CD4-positive, alpha-beta T cell (primary cell): ENCODE data around the gene MCF2L2. TPM values are rescaled to one million over a fixed set of nuclear protein-coding genes. Genes with fewer than 3 reads are reported as not detected.

Experiments
- ATAC-seq: fragments of 200-7000 bp; cut with Tn5 transposase; one replicate; pipeline ENCODE4 v1.10.0; 2022; ENCODE audit warnings: mild to moderate bottlenecking; ENCODE audit not compliant: poor library complexity
- CTCF ChIA-PET: fragments of 350-600 bp; sonication (Branson Sonifier 250); formaldehyde crosslinking; loops from one replicate; lab custom pipeline; 2021; ENCODE audit warnings: antibody characterized with exemption, inconsistent platforms; lab: Charles Lee
- POLR2A ChIA-PET: fragments of 350-600 bp; sonication (Branson Sonifier 250); formaldehyde crosslinking; loops from one replicate; lab custom pipeline; 2021; ENCODE audit warnings: antibody characterized with exemption, inconsistent platforms; lab: Charles Lee
- DNase-seq, 14 experiments: peaks; one replicate each; pipeline ENCODE4 v3.0.0-alpha.2; 2013 to 2020; ENCODE audit warnings: mixed read lengths in 2 of 14
- H3K27ac ChIP-seq, 2 donors: one replicate each; pipeline versions ENCODE4 v1.5.1 to v1.7.0; 2013; ENCODE audit warnings: low read length in 2 of 2, low read depth in 1 of 2, mild to moderate bottlenecking in 1 of 2
- H3K27me3 ChIP-seq, 2 experiments: 1 replicate in 1 of 2; 2 replicates in 1 of 2; pipeline versions ENCODE4 v1.6.1 to v1.7.0; 2013; ENCODE audit warnings: low read length in 2 of 2, control low read depth in 1 of 2, mild to moderate bottlenecking in 1 of 2, moderate library complexity in 1 of 2; ENCODE audit not compliant: insufficient read depth in 2 of 2, control insufficient read depth in 1 of 2
- H3K36me3 ChIP-seq: one replicate; pipeline ENCODE4 v1.6.1; 2013; ENCODE audit warnings: low read length, control low read depth; ENCODE audit not compliant: insufficient read depth
- H3K4me1 ChIP-seq: one replicate; pipeline ENCODE4 v1.6.1; 2013; ENCODE audit warnings: low read length, control low read depth; ENCODE audit not compliant: insufficient read depth
- H3K4me3 ChIP-seq: one replicate; pipeline ENCODE4 v1.5.1; 2013; ENCODE audit warnings: mild to moderate bottlenecking, low read length, moderate library complexity
- H3K9me3 ChIP-seq, 2 experiments: 1 replicate in 1 of 2; 2 replicates in 1 of 2; pipeline versions ENCODE4 v1.6.1 to v1.7.0; 2013; ENCODE audit warnings: low read length in 2 of 2, mild to moderate bottlenecking in 2 of 2, control low read depth in 1 of 2, moderate library complexity in 1 of 2; ENCODE audit not compliant: control insufficient read depth in 1 of 2, insufficient read depth in 1 of 2
- H3K27ac Mint-ChIP-seq: one replicate; pipeline ENCODE4 v1.8.0; 2020; ENCODE audit warnings: mixed read lengths
- H3K27me3 Mint-ChIP-seq: one replicate; pipeline ENCODE4 v1.8.0; 2021; ENCODE audit warnings: mixed read lengths
- H3K36me3 Mint-ChIP-seq: one replicate; pipeline ENCODE4 v1.8.0; 2021; ENCODE audit warnings: low read depth, mixed read lengths
- H3K4me1 Mint-ChIP-seq: one replicate; pipeline ENCODE4 v1.8.0; 2021; ENCODE audit warnings: low read depth, mixed read lengths
- H3K4me3 Mint-ChIP-seq: one replicate; pipeline ENCODE4 v1.8.0; 2020; ENCODE audit warnings: mild to moderate bottlenecking, mixed read lengths
- H3K9me3 Mint-ChIP-seq: one replicate; pipeline ENCODE4 v1.8.0; 2020; ENCODE audit warnings: mixed read lengths
- intact Hi-C, 2 experiments: fragments of 100-400 bp; cut with DNase I in 1 of 2; cut with micrococcal nuclease in 1 of 2; formaldehyde crosslinking; loops; one replicate each; pipeline versions ENCODE4 v1.15.1 to v1.9.0; 2023 to 2025; cut with DNase I, micrococcal nuclease
- total RNA-seq, 174 experiments: library from RNA in 2 of 174; stranded (reverse) in 2 of 174; gene quantifications; one replicate each; pipeline ENCODE4 v1.2.3 and lab custom pipeline; 2021 to 2026
- TF ChIP-seq, protein P1 (sequence below): fragments of 200-600 bp; IDR thresholded peaks from one replicate; pipeline ENCODE4 v1.8.0; 2022; ENCODE audit warnings: antibody characterized with exemption, mild to moderate bottlenecking

Gene MCF2L2
- total RNA-seq, 2 experiments from 2014 or later = 3.8 to 4.1 TPM

DNA sequence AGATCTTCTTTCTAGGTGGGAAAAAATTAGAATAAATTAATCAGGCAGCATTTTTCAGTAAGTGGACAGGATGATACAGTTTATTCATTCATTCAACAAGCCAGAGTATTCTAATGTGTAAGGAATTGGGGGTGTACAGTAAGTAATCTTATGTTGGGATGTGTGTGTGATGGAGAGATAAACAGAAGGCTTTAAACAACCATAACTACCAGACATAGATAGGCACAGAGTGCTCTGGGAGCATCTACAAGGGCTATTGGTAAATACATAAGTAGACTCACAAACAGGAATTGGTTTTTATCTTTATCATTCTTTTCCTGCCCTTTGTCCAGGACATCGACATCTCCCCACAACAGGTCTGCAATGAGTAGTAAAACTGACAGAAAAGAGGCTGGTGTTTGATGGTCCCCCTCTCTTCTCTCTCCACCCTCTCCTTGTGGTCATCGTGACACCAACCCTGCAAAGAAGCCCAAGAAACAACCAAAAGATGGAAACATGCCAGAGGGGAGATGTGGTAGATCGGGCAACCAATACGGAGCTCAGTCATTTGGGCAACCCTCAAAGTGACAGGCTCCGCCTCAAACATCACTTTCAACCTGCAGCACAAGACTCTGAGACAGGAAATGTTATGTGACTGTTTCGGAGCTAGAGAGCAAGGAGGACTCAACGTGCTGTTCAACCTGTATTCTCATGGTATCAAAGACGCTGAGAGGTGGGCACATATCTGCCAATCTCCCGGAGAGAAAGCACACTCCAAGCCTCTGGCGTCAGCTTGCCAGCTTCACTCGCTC is 204.0 kb downstream of the MCF2L2 start:
- intact Hi-C loops = no loop called here
- H3K27ac Mint-ChIP-seq = peak overlapping the region; percentile 2
- ATAC-seq = peak; percentile 98

DNA sequence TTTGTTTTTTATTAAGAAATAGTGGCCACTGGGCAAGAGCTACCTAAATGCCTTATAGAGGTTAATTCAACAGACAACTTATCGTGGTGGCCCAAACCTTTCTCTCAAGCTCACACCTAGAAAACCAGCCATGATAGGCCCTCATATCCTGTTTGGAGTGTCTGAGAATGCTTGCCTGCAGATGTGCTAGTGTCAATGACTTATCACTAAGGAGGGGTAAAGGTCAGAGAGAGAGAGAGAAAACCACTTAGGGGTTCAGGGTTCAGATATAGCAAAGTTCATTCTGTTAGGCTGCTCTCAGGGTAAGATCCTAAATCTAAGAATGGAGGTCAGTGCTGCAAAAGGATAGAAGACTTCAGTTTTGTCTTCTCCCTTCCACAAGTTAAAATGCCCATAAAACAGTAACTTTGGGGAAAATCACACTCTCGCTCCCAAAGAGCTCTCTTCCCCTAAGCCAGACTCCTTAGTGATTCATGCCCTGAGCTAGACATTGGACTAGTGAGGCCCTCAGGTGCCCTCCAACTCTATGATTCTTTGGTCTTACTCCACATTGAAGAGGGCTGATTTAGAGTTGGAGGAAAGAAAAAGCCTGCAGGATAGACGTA is 205.7 kb downstream of the MCF2L2 start:
- peaks cover 2% of the 10 kb centered on the region for H3K36me3 ChIP-seq
- ATAC-seq = no peak
- intact Hi-C loops = no loop called here
- H3K27me3 ChIP-seq = no peaks in the 10 kb centered on the region
- DNase-seq = no peak
- no peaks in the 10 kb centered on the region for H3K9me3 Mint-ChIP-seq
- CTCF ChIA-PET = no interaction called here
- H3K4me1 ChIP-seq = peaks cover 8% of the 10 kb centered on the region
- no peaks in the 10 kb centered on the region for H3K9me3 ChIP-seq
- POLR2A ChIA-PET = no interaction called here
- H3K27ac ChIP-seq = no peak overlapping the region
- H3K27ac Mint-ChIP-seq = no peak overlapping the region
- no peak overlapping the region for H3K4me3 Mint-ChIP-seq
- no peak overlapping the region for H3K4me3 ChIP-seq
- no peaks in the 10 kb centered on the region for H3K36me3 Mint-ChIP-seq
- TF ChIP-seq, protein P1, sequence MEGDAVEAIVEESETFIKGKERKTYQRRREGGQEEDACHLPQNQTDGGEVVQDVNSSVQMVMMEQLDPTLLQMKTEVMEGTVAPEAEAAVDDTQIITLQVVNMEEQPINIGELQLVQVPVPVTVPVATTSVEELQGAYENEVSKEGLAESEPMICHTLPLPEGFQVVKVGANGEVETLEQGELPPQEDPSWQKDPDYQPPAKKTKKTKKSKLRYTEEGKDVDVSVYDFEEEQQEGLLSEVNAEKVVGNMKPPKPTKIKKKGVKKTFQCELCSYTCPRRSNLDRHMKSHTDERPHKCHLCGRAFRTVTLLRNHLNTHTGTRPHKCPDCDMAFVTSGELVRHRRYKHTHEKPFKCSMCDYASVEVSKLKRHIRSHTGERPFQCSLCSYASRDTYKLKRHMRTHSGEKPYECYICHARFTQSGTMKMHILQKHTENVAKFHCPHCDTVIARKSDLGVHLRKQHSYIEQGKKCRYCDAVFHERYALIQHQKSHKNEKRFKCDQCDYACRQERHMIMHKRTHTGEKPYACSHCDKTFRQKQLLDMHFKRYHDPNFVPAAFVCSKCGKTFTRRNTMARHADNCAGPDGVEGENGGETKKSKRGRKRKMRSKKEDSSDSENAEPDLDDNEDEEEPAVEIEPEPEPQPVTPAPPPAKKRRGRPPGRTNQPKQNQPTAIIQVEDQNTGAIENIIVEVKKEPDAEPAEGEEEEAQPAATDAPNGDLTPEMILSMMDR = no peak
- H3K27me3 Mint-ChIP-seq = no peaks in the 10 kb centered on the region
- H3K4me1 Mint-ChIP-seq = peaks cover 15% of the 10 kb centered on the region

More for the DNA sequence above, 204.0 kb downstream of the MCF2L2 start:
- ChIA-PET POLR2A (interaction anchor here (0.6 to 1.2 kb wide), 4 partner anchors 61 to 158 kb away, joined by 3 to 5 read pairs (median 4); no protein-coding TSS in a partner anchor), CTCF (no interaction called here)
- Histone ChIP-seq H3K9me3 (no peaks in the 10 kb centered on the region), H3K4me3 (peak overlapping the region; percentile 21), H3K36me3 (peaks cover 2% of the 10 kb centered on the region), H3K27ac (no peak overlapping the region), H3K27me3 (no peaks in the 10 kb centered on the region), H3K4me1 (peaks cover 8% of the 10 kb centered on the region)
- Mint-ChIP-seq H3K36me3 (no peaks in the 10 kb centered on the region), H3K4me1 (peaks cover 15% of the 10 kb centered on the region), H3K9me3 (no peaks in the 10 kb centered on the region), H3K27me3 (no peaks in the 10 kb centered on the region), H3K4me3 (peak overlapping the region; percentile 75)
- DNase-seq = peak in 13 of 14 experiments; percentile 2 to 55 (median 23)
- TF ChIP-seq, protein P1 = no peak

DNA sequence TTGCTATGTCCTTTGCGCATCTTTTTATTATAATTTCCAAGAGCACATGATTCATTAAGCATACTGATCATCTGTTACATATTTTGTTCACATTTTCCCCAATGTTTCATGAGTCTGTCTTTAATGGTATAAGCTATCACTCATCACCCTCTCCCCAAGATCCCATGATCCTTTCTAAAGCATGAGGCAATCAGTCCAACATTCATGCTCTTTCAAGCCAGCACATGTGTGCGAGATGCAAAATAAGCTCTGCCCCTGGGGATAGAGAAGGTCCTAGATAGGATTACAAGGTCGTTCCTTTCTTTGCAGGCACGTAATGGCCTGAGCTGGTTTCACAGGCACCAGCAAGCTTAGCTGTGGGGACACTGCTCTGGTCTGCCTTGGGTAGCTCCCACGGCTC is 207.6 kb downstream of the MCF2L2 start:
- no peak for ATAC-seq
- POLR2A ChIA-PET = interaction anchor here (1.1 kb wide), 1 partner anchor 65 kb away, joined by 3 read pairs; no protein-coding TSS in a partner anchor

More for the DNA sequence above, 207.6 kb downstream of the MCF2L2 start:
- Histone ChIP-seq H3K27ac (no peak overlapping the region), H3K36me3 (peaks cover 2% of the 10 kb centered on the region), H3K4me3 (no peak overlapping the region), H3K27me3 (no peaks in the 10 kb centered on the region), H3K4me1 (peaks cover 8% of the 10 kb centered on the region), H3K9me3 (no peaks in the 10 kb centered on the region)
- no peaks in the 10 kb centered on the region for H3K36me3 Mint-ChIP-seq
- peaks cover 1% of the 10 kb centered on the region for H3K27me3 Mint-ChIP-seq
- no peak overlapping the region for H3K4me3 Mint-ChIP-seq
- intact Hi-C loops = no loop called here
- no peak overlapping the region for H3K27ac Mint-ChIP-seq
- no peak for DNase-seq
- H3K4me1 Mint-ChIP-seq = peaks cover 15% of the 10 kb centered on the region
- H3K9me3 Mint-ChIP-seq = no peaks in the 10 kb centered on the region
- CTCF ChIA-PET = interaction anchor here (0.8 kb wide), 1 partner anchor 136 kb away, joined by 3 read pairs; no protein-coding TSS in a partner anchor
- TF ChIP-seq, protein P1 = no peak
